Fibroblast of skin of right quadriceps (primary cell): ENCODE results near the gene SYCP1.
"Not testable (repeated sequence)": the region's sequence is repeated elsewhere in the genome, so short reads cannot be mapped to it uniquely, and the experiment has no call there.

Experiments
- DNase-seq: peaks from one replicate; pipeline ENCODE4 v3.0.0-alpha.2; 2013

The SYCP1 gene

GRCh38 chr1:114976891-114977290 lies 122.2 kb downstream of the SYCP1 start:
- no peak for DNase-seq

GRCh38 chr1:114979278-114979891 lies 124.7 kb downstream of the SYCP1 start:
- peak; percentile 46 for DNase-seq

- DNase-seq: no peak
Measured at GRCh38 chr1:114982251-114982650, 127.6 kb downstream of the SYCP1 start.

DNA sequence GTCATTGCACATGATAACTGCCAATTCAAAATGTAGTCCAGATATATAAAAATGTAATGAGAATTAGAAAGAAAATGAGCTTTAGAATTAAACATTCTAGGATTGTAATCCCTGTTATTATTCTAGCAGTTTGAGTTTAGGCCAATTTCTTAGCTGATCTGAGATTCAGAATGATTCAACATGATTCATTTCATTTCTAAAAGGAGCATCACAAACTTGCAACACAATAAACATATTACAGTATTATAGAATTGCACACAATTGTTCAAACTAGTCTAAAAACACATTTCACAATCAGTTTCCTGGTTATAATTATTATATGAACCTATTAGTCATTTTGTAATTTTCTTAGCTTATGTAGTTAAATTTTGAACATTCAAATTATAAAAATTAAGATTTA lies 131.6 kb downstream of the SYCP1 start:
- no peak for DNase-seq

DNA sequence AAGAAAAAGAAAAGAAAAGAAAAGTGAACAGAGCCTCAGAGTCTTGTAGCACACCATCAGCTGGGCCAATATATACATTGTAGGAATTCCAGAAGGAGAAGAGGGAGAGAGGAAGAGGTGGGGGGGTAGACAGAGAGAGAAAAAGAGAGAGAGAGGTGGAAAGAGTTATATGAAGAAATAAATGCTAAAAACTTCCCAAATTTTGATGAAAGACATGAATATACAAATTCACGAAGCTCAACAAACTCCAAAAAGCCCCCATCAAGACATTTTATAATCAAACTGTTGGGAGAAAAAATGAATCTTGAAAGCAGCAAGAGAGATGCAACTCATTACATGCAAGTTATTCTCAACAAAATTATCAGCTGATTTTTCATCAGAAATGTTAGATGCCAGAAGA lies 133.4 kb downstream of the SYCP1 start:
- DNase-seq: no peak

- DNase-seq: no peak
Measured at GRCh38 chr1:114997510-114998289, 143.0 kb downstream of the SYCP1 start.

- no peak for DNase-seq
Measured at GRCh38 chr1:115006191-115006590, 151.5 kb downstream of the SYCP1 start.

GRCh38 chr1:115012006-115012405 lies 157.3 kb downstream of the SYCP1 start:
- no peak for DNase-seq

- no peak for DNase-seq
Measured at GRCh38 chr1:115012434-115012833, 157.8 kb downstream of the SYCP1 start.

- DNase-seq: no peak
Measured at GRCh38 chr1:115013792-115014191, 159.1 kb downstream of the SYCP1 start.

- DNase-seq: not testable (repeated sequence)
Measured at GRCh38 chr1:115019549-115019948, 164.9 kb downstream of the SYCP1 start.

DNA sequence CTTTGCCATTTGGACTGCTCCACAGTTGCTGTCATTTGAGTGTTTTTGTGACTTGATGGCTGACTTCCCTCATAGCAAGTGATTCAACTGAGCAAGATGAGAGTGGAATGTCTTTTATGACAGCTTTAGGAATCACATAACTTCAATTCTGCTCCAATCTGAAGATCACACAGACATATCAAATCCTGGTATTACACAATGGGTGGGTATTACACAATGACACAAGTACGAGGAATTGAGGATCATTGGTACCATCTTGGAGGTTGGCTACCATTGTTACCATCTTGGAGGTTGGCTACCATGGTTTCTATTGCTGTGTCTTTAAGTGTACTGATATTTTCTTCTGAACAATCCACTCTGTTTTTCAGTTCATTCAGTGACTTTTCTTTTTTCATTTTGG lies 166.5 kb downstream of the SYCP1 start:
- no peak for DNase-seq

DNA sequence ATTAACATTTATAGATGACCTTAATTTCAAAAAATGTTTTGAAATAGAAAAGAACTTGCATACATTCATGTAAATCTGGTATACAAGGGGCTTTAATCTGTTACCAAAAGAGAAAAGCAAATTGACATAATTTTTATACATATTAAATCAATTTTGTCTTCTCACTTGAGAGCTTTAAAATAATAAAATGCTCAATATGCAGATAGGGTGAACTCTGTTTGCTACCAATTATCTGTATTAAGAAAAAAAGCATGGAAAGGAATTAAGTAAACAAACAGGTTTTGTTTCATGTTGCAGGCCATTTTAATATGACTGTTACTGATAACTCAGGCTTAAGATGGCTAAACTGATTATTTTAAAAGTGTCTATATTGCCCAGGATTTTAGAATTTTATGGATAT lies 168.9 kb downstream of the SYCP1 start:
- DNase-seq: no peak

DNA sequence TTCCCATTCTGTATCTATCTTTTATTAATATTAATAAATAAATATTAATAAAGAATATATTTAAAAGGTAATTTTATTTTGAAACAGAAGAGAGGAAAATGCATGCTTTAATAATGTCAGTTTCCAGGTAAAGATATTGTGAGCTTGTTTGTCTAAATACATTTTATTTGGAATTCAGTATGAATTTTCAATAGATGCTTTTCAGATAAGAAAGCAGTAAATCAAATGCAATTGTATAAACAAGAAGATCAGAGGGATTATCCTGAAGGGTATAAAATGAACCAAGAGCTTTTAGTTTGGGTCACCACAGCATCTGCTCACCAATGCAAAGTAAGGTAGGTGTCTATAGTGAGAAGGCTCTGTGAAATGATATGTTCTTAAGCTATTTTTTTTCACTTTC lies 174.9 kb downstream of the SYCP1 start, which contains the start of gene TSHB:
Gene TSHB, plus strand, starts transcription at position 301 of the 400 bp plus-strand sequence. CDS start 3,537 bp downstream, outside the sequence.
- no peak for DNase-seq

DNA sequence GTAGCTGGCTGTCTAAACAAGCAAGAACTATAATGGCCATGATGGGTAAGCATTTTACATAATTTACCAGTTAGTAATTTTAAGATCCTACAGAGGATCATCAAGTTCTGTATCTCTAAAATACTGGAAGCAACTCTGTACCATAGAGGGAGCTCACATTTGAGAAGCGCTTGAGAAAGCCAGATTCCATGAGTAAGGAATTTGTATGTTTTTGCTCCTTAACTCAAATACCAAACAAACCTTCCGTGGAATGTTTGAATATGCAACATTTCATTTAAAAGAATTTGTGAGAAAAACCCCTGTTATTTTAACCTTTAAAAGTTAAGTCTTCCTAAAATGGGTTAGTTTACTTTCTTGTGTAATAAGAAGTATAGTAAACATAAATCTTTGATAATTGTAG lies 176.9 kb downstream of the SYCP1 start:
- no peak for DNase-seq

- no peak for DNase-seq
Measured at GRCh38 chr1:115035652-115036051, 181.0 kb downstream of the SYCP1 start.

DNA sequence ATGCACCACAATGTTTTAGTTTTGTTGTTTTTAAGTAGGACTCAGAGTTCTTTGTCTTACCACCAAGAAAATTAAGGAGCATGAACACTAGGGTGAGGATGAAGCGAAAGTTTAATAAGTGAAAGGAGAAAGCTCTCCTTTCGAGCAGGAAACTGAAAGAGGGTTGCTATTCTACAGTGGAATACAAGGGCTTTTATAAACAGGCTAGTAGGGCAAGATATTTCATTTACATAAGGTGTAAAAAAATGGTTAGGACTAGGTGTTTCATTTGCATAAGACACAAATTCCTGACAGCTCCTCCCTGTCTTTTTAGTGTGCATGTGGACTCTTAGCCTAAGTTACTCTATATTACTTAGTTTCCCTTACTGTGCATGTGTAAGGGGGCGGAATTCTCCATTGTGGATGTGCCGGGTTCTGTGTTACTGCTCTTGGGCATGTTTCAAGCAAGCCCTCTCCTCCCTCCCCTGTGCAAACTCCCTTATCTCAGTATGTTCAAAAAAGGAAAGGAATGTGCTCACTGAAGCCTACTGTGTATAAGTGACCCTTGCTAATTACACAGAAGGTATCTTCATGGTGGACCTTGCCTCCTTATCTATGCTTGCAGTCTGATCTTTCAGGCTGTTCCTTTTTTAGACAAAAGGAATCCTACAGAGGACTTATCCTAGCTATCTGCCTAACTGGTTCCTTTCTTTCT lies 182.3 kb downstream of the SYCP1 start:
- DNase-seq: no peak

DNA sequence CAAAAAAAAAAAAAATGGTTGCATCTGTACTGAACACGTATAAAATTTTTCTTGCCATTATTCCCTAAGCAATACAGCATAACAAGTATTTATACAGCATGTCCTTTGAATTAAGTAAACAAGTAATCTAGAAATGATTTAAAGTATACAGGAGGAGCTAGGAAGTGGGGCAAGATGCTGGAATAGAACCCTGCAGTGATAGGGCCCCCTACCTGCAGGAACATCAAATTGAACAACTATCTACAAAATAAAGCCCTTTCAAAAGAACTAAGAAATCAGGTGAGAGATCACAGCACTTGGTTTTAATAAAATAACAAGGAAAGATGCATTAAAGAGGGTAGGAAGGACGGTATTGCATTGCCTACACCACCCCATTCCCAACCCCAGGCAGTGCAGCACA lies 185.8 kb downstream of the SYCP1 start:
- DNase-seq: no peak

GRCh38 chr1:115041654-115042053 lies 187.0 kb downstream of the SYCP1 start:
- DNase-seq: peak; percentile 6
